GM21515 (cell line): ENCODE data around the gene C1orf232.

Source experiments
- ATAC-seq: cut with Tn5 transposase; IDR thresholded peaks from one replicate; pipeline ENCODE4 v1.9.1; 2021; ENCODE audit not compliant: unreplicated experiment

C1orf232 gene

GRCh38 chr1:26180010-26180506 is 11.3 kb upstream of the C1orf232 start:
- no peak for ATAC-seq

DNA sequence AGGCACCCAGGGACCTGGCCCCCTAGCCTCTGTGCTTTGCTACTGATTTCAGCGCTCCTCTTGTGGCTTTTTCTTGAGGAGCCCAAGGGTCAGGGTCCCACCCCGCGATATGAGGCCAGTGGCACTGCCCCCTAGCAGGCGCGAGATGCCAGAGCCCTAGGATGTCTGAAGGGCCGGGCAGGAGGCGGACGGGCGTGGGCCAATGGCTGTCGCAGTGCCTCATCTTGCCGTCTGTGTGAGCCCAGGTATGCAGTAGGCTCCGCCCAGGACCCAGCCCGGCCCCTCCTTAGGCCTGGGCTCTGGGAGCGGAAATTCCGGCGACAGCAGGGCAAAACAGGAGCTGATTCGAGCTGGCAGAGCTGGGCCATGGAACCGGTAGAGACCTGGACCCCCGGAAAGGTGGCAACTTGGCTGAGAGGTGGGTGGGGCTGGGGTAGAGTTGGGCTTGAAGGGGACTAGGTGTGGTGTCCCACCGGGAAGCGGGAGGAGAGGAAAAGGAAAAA is 8.5 kb upstream of the C1orf232 start, which contains the start of gene CNKSR1:
Gene CNKSR1, plus strand, starts transcription at position 310 of the 503 bp plus-strand sequence. Its CDS starts 57 bp downstream, at position 367.
- no peak for ATAC-seq

- ATAC-seq = no peak
These were observed 6.6 kb upstream of the C1orf232 start for GRCh38 chr1:26175346-26175745.

GRCh38 chr1:26171084-26172072 is 2.6 kb upstream of the C1orf232 start, which contains the start of gene ZNF593OS:
Gene ZNF593OS, minus strand, starts transcription at chr1:26171832. Its CDS starts 171 bp downstream, at chr1:26171661.
- no peak for ATAC-seq

GRCh38 chr1:26170472-26170821 is 1.7 kb upstream of the C1orf232 start:
- ATAC-seq = no peak

GRCh38 chr1:26169669-26170471 is 1.1 kb upstream of the C1orf232 start, which contains the start of gene ZNF593:
Gene ZNF593, plus strand, starts transcription at chr1:26169908. Its CDS starts 76 bp downstream, at chr1:26169984.
- ATAC-seq = peak; percentile 93

- ATAC-seq = no peak
These were observed 413 bp upstream of the C1orf232 start for GRCh38 chr1:26169198-26169554.

DNA sequence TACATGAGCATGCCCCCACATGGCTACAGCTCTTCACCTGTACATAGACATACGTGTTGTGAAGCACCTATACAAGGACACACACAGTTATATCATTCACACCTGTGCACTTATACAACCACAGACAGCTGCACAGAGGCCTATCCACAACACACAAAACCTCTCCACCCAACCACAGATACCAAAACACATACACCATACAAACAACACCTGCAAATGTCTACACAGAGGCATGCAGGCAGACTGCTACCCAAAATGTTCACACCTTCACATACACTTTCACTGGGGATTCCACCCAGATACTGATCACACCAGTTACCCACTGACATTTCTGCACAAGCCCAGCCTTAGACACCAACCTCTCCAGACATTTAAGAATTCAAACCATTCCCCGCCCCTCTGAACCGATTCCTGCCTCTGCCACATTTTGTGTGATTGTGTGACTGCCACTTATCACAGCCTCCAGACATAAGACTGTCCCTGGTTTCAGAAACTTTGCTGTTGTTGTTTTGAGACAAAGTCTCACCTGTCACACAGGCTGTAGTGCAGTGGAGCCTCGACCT is 2.0 kb downstream of the C1orf232 start:
- no peak for ATAC-seq

- no peak for ATAC-seq
These were observed 3.6 kb downstream of the C1orf232 start for GRCh38 chr1:26164861-26165842.

GRCh38 chr1:26164036-26164860 is 4.5 kb downstream of the C1orf232 start:
- no peak for ATAC-seq

DNA sequence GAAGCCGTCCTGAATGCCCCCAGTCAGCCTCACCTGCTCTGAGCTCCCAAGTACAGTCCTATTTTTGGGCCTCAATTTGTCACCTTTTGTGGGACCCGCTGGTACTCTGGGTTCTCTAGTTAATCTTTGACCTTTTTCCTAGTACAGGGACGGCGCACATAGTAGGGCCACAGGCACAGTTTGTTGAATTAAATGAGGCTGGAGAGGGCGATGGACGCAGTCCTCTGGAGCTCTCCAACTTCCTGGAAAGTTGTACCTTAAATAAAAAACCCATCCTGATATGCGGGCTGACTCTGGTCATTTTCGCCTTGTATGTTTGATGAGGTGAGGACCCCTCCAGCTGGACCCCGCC is 5.1 kb downstream of the C1orf232 start:
- no peak for ATAC-seq

- no peak for ATAC-seq
These were observed 6.5 kb downstream of the C1orf232 start for GRCh38 chr1:26162220-26162709.

DNA sequence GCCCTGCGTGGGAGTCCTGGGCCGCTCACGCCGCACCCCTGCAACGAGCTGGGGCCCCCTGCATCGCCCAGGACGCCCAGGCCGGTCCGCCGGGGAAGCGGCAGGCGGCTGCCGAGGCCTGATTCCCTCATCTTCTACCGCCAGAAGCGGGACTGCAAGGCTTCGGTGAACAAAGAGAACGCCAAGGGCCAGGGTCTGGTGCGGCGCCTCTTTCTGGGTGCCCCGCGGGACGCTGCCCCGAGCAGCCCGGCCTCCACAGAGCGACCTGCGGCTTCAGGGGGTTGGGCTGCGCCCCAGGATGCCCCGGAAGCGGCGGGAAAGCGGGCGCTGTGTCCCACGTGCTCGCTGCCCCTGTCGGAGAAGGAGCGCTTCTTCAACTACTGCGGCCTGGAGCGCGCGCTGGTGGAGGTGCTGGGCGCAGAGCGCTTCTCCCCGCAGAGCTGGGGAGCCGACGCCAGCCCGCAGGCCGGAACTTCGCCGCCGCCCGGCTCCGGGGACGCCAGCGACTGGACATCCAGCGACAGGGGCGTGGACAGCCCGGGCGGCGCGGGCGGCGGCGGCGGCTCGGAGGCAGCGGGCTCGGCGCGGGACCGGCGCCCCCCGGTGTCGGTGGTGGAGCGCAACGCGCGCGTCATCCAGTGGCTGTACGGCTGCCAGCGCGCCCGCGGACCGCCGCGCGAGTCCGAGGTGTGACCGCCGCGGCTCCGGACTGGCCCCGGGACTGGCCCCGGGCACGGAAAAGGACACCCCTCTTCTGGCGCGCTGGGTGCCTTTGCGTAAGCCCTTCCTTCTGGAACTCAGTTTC is 7.1 kb downstream of the C1orf232 start:
- no peak for ATAC-seq

DNA sequence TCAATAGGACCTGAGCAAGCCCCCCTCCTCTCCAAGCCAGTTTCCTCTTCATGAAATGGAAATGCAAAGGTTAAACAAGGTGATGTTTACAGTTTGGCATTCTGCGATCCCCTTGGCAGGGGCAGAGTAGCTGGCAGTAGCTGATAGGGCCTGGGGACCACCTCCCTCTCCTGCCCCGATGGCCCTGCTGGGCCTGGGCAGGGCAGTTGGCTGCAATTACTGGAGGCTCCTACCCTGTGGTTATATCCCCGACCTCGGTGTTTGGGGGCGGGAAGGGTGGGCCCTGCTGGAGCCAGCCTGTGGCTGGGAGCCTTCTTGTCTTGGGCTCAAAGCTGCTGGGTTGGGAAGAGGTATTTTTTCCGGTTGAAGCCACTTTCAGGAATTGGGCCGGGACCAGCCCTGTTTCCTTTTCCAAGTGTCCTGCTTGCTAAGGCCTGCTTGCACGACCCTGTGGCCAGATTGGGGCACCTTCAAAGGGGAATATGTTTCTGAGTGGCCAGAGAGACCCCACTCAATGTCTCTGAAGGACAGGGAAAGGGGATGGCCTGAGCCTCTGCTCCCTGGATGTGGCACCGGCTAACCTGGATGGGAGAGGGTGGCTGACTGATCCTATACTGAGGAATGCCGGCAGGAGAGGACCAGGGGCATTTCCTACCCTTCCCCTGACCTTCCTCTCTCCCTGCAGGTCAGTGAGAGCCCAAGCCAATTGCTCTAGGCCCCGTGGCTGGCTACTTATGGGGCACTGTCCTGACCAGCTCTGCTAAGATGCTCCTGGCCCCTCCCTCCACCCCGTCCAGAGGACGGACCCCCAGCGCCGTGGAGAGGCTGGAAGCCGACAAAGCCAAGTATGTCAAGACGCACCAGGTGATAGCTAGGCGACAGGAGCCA is 8.0 kb downstream of the C1orf232 start:
- no peak for ATAC-seq

GRCh38 chr1:26159743-26160039 is 9.1 kb downstream of the C1orf232 start:
- ATAC-seq = no peak

- ATAC-seq = no peak
These were observed 9.6 kb downstream of the C1orf232 start, which contains the start of gene FAM110D for GRCh38 chr1:26158908-26159742. Gene FAM110D, plus strand, starts transcription at chr1:26159079. Its CDS starts 2,213 bp downstream, at chr1:26161292.
